WTC11 (cell line): ENCODE results near the gene SLC46A2.

Experiments used
- GRHL2 ChIP-seq: fragments of 250-450 bp; sonication (Bioruptor Pico); IDR thresholded peaks from 2 replicates; pipeline ENCODE4 v1.8.0; 2022; ENCODE audit warnings: mild to moderate bottlenecking, moderate library complexity; ENCODE audit not compliant: insufficient replicate concordance, severe bottlenecking
- HMGXB4 ChIP-seq: sonication (generic); formaldehyde crosslinking; IDR thresholded peaks from 2 replicates; pipeline ENCODE4 v1.8.1; 2023; ENCODE audit warnings: mild to moderate bottlenecking, moderate library complexity, missing genetic modification reagents

GRCh38 chr9:112925058-112925641 lies 34.5 kb upstream of the SLC46A2 start:
- no peak for TF ChIP-seq HMGXB4 (CRISPR knock-in tag)
- no peak for TF ChIP-seq GRHL2 (CRISPR knock-in tag)
